Left forelimb (tissue), 1 donor: ENCODE measurements around the gene TBC1D10B.
A peak's percentile ranks its signal among the peaks of the same experiment; 100 is the strongest.
"Not testable (repeated sequence)": the region's sequence is repeated elsewhere in the genome, so short reads cannot be mapped to it uniquely, and the experiment has no call there.

Source experiments
- DNase-seq: peaks from one replicate; pipeline ENCODE4 v3.0.0-alpha.2; 2018; ENCODE audit warnings: low spot score

TBC1D10B gene

DNA sequence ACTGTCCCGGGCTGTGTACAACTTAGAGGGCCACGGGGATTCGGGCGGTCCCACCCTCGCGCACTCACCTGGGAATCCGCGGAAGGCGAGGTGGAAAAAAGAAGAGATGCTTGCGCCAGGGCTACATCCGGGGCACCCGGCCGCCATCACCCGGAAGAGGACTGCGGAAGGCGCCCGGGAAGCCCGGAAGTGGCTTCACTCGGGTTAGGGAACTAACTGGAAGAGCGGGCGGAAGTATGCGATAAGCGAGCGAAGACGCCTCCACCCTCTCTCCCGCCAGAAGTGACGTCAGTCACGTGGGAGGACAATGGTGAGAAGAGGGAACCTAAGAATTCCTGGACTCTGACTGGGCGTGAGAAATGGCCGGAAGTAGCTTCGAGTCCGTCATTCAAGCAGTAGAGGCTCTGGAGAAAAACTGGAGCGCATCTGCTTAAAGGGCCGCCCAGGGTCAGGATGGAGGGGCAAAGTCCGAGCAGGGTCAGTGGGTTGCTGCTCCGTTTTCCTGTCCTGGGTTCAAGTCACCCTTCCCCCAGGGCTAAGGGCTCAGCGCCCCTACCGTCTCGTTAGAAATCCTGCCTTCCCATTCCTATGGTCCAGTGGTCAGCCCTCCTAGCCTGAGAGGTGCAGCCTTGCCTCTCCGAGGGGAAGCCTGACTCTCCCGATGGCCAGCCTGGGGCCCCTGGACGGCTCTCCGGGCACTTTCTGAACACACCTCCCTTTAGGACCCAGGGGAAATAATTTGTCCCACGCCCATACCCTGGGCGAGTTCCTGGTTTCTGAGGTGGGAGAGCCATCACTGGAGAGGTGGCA, 14.9 kb downstream of the TBC1D10B start, which contains the start of gene CD2BP2:
CD2BP2 (minus strand) TSS at position 165 of the 810 bp plus-strand sequence. CDS start 627 bp downstream, outside the sequence.
- peak; percentile 95 for DNase-seq

DNA sequence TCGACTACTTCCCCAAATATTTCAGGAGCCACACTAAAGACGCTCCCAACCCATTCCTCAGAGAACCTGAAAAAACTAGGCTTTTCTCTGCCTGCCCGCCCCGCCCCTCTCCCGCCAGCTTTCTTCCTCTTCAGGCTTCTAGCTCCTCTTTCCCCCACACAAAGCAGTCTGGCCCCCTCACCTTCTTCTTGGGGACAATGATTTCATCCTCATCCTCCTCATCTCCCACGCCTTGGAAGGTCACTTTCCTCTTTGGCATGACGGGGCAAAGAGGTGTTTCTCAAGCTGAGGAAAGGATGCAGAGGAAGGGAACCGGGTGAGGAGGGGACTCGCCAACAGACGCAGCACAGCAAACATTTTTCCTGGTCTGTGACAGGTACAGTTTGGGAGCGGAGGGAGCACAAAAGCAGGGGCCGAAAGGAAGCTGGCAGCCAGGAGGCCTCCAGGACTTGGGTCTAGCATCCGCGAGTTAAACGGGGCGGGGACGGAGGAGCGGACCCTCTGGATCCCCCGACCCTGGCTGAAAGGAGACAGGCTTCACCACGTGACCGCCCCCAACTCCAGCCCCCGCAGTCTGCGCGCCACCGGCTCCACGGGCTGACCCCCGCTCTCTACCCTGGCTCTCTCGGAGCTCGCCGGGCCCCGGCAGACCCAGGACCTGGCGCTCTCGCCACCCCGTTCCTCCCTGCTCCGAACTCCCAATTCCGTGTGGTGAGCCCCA, 15.7 kb downstream of the TBC1D10B start:
- DNase-seq = no peak

DNA sequence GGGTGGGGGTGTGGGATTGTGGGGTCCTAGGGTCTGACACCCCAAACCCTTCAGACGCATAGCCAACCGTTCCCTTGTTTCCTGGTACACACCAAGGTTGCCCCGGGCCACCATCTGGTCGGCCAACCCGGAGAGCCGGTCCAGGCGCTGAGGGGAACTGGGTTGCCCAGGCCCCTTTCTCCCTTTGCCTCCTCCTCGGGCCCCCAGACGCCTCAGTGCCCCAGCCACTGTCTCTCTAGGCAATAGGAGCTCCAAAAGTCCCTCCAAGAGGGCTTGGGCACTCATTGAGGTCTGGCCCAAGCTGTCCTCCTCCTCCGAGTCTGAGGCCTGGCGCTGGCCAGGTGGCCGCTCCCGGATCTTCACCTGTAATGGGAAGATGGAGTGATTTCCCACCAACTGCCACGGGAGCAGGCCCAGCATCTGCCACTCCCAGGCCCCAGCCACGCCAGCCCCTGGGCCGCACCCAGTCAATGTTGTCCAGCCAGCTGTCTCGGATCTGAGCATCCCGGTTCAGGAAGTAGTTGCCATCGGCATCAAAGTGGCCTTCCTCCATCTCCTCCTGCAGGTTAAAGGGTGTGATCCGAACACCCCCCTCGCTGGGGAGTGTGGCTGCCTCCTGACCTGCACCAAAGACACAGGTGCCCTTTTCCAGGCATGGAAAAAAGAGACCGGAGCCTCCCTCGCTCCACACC, 16.7 kb downstream of the TBC1D10B start:
- DNase-seq = no peak

DNA sequence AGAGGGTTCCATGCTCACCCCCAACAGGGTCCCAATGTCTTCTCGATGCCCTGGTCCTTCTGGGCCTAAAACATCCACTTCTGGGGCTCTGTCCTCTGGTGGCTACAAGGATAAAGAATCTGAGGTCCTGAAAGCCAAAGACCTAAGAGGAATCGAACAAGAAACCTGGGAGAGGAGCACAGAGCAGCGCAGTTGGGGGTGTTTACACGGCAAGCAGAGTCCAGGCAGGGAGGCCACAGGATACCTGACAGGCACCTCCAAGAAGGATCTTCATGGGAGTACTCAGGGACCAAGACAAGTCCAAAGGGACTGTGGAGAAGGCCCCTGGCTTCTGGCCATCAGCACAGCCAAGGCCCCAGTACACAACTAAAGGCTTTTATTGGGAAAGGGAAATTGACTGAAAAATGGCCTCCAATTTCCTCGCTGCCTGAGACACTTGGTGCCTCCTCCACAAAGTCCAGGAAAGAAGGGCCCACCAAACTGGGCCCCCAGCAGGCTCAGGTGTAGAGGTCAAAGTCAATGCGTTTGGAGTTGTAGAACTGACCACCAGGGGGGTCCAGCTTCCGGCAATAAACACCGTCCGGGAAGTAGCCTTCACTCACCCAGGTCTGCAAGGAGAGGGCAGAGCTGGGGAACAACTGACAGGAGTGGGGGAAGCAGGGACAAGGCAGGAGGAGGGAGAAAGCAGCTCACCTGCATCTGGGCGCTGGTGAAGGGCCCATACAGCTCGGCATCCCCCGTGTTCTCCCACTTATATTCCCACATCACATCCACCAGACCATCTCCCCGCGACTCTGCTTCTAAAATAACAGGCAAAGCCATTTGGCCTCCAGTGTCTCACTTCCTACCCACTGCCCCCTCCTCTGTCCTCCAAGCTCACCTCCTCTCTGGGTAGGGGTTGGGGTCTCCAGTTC, 17.5 kb downstream of the TBC1D10B start:
- no peak for DNase-seq

DNA sequence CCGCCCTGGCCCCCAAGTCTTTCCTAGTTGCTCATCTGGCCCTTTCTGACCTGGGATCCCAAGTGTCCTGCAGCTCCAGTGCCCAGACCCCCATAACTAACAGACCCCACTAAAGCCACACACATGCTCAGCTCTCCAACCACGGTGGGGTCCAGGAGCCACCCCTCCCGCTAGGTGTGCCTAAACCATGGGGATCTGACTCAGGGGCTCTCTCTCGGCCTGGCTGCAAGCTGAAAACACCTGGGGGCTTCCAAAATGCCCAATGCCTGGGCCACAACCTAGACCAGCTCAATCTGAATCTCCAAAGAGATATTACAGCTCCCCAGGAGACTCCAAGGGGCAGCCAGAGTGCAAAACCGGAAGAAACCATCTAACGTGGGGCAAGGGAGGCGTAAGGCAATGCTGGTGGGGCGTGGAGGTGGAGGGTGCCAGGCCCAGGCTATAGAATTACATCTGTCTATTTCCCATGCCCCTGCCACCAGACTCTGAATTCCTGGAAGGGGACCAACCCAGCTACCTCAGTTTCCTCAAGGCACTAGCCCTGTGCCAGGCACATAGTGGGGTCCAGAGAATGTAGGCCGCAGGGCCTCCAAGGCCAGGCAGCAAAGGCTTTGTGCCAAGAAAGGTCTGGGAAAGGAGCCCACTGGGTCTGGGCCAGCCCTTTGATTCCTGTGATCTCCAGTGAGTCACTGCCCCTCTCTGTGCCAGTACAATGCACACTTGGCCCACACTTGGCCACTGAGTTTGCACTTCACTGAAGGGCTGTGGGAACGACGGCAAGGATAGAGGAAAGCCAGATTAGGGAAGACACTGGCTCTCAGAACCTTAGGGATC, 18.5 kb downstream of the TBC1D10B start:
- no peak for DNase-seq

DNA sequence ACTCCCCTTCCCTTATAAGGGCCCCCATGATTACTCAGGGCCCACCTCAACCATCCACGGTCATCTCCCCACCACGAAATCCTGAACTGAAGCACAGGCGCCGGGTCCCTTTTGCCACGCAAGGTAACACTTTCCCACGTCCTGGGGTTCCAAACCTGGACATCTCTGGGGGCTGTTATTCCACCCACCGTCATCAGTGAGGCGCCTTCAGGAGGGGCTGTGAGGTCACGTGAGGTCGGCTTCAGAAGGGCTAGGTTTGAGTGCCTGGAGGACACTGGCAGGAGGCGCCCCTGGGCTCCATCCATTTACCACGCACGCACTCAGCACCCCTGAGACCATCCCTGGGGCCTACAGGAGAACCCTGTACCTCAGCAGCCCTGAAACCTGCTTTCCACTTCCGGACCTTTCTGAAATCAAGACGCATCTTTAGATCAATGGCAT, 19.3 kb downstream of the TBC1D10B start:
- no peak for DNase-seq

DNA sequence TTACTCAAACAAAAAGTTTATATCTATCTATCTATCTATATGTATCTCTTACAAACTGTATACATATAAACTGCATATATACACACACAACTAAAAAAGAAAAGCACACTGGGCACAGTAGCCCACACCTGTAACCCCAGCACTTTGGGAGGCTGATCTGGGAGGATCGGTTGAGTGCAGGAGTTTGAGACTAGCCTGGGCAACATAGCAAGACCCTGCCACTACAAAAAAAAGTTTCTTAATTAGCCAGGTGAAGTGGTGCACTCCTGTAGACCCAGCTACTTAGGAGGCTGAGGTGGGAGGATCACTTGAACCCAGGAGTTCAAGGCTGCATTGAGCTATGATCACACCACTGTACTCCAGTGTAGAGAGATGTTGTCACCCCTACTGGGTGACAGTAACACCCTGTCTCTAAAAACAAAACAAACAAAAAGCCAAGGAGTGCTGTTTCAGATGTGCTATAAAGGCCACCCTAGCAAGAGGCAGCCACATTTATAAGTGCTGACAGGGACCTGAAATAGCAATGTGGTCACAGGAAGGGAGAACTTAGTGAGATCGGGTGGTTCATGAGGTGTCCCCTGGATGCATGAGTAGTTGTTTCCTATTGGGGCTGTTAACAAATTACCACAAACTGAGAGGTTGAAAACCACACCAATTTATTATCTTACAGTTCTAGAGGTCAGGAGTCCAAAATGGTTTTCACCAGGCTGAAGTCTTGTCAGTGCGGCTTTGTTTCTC, 20.0 kb downstream of the TBC1D10B start:
- DNase-seq = no peak

DNA sequence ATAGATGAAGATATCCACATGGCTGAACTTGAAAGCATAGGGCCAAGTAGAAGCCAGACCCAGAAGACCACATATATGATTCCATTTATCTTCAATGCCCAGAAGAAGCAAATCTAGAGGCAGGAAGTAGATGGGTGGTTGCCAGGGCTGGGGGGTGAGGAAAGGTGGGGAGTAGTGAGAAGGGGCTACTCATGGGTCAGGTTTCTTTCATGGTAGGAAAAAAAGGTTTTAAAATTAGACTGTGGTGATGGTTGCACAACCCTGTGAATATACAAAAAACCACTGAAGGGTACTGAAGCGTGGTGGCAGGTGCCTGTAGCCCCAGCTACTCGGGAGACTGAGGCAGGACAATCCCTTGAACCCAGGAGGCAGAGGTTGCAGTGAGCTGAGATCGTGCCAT, 20.6 kb downstream of the TBC1D10B start:
- DNase-seq = no peak

DNA sequence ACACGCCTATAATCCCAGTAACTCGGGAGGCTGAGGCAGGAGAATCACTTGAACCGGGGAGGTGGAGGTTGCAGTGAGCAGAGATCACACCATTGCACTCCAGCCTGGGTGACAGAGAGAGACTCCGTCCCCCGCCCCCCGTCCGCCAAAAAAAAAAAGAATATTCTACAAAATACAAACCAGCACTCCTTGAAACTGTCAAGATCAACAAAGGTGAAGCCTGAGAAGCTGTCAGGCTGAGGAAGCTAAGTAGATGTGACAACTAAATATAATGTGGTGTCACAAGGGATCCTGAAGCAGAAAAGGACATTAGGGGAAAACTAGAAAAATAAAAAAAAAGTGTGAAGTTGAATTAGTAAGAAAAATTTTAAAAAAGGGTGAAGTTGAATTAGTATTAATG, 21.4 kb downstream of the TBC1D10B start:
- no peak for DNase-seq

DNA sequence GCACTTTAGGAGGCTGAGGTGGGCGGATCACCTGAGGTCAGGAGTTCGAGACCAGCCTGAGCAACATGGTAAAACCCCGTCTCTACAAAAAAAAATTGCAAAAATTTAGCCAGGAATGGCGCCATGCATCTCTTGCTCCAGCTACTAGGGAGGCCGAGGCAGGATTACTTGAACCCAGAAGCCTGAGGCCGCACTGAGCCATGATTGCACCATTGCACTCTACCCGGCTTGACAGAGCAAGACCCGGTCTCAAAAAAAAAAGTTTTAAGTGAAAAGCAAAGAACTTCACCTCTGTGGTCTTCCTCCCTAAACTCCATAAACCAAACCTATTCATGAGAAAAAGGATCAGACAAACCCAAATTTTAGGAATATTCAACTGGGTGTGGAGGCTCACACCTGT, 22.2 kb downstream of the TBC1D10B start:
- DNase-seq = no peak

DNA sequence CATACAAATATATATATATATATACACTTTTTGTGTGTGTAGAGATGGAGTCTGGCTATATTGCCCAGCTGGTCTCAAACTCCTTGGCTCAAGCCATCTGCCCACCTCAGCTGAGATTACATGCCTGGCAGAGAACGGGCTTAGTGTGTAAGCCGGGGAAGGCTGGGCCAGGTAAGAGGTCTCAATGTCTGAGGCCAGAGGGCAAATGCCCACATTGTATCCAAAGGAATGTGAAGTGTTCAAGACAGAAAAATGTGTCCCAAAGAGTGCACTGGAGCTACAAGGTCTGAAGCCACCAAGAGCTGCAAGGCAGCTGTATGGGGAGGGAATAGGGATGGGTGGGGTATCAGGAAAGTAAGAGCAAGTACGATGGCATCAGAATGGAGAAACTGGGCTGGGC, 24.0 kb downstream of the TBC1D10B start:
- DNase-seq = no peak

DNA sequence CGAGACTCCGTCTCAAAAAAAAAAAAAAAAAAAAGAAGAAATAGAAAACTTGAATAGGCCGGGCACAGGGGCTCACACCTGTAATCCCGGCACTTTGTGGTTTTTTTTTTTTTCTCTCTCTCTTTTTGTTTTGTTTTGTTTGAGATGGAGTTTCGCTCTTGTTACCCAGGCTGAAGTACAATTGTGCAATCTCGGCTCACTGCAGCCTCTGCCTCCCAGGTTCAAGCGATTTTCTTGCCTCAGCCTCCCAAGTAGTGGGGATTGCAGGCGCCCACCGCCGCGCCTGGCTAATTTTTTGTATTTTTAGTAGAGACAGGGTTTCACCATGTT, 26.8 kb downstream of the TBC1D10B start:
- DNase-seq = not testable (repeated sequence)

DNA sequence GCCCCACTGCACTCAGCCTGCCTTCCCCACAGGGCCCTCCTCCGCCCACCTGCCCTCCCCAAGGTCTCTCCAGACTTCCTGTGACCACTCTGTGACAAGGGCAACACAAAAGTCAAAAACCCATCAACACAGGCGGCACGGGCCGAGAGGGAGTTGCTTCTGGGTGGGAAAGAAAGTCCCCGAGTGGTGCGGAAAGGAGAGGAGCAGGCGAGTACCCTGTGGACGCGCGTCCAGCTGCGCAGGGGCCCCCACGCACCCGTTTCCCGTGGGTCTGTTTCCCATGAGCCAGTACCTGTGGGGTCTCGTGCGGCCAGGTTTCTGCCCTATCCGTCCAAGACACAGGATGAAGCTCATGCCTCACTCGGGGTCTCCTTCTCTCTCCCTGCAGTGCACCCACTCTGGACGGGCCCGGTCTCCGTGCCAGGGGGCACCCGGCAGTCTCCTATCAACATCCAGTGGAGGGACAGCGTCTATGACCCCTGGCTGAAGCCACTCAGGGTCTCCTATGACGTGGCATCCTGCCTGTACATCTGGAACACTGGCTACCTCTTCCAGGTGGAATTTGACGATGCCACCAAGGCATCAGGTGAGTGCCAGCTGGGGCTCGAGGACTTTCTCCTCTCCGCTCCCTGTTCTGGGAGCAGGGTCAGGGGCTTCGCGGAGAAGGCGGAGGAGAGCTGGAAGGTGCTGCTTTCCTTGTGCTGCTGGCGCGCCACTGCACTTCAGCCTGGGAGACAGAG, 27.4 kb downstream of the TBC1D10B start:
- no peak for DNase-seq

DNA sequence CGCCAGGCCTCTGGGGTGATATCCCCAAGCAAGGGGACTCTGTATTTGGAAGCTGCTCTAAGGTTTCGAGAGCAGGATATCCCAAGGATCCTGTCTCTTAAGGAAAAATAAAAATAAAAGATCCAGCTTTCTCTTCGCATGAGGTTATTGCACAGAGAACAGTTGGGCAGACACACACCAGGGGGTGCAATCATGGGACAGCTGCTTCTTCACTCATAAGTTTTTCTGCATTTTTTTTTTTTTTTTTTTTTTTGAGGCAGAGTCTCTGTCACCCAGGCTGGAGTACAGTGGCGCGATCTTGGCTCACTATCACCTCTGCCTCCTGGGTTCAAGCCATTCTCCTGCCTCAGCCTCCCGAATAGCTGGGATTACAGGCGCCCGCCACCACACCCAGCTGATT, 28.3 kb downstream of the TBC1D10B start:
- DNase-seq = not testable (repeated sequence)

DNA sequence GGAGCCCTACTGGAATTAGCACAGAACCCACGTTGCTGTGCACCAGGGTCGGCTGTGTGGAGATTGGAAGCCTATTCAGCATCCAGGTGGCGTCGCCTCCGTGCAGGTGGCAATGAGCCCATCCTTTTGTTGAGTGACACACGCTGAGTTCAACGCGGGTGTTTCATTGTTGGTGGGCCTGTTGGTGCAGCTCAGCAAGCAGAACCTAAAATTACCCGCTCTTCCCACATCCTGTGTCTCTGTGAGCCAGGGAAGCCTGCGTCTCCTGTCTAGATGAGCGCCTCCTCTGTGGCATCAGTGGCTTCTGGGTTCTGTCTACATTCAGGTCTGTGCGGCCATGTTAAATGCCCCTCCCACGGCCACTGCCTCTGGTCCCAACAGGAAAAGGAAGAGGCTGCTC, 29.7 kb downstream of the TBC1D10B start:
- no peak for DNase-seq

DNA sequence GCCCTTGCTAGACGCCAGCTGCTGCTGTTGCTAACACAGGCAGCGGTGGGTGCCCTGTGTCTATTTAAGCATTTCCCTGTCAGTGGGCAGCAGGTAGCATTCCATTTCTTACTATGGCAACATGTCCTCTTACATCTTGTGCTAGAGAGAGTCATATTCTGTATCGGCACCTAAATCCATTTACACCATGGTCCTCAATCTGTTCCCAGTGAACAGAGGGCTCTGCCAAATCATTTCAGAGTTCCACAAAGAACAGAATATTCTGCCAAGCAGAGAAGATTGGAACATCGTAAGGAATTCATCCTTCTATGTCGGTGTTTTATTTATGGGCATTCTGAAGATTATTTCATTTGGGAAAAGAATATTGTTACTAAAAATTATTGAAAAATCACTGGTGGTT, 31.6 kb downstream of the TBC1D10B start:
- not testable (repeated sequence) for DNase-seq

DNA sequence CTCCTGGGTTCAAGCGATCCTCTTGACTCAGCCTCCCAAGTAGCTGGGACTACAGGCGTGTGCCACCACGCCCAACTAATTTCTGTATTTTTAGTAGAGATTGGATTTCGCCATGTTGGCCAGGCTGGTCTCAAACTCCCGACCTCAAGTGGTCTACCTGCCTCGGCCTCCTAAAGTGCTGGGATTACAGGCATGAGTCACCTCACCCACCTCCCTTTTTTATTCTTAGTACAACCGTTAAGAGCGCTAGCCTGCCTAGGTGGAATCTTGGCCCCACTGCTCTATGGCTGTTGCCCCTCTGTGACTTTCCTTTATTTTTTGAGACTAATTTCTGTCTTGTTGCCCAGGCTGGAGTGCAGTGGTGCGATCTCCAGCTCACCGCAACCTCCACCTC, 32.3 kb downstream of the TBC1D10B start:
- DNase-seq = not testable (repeated sequence)

DNA sequence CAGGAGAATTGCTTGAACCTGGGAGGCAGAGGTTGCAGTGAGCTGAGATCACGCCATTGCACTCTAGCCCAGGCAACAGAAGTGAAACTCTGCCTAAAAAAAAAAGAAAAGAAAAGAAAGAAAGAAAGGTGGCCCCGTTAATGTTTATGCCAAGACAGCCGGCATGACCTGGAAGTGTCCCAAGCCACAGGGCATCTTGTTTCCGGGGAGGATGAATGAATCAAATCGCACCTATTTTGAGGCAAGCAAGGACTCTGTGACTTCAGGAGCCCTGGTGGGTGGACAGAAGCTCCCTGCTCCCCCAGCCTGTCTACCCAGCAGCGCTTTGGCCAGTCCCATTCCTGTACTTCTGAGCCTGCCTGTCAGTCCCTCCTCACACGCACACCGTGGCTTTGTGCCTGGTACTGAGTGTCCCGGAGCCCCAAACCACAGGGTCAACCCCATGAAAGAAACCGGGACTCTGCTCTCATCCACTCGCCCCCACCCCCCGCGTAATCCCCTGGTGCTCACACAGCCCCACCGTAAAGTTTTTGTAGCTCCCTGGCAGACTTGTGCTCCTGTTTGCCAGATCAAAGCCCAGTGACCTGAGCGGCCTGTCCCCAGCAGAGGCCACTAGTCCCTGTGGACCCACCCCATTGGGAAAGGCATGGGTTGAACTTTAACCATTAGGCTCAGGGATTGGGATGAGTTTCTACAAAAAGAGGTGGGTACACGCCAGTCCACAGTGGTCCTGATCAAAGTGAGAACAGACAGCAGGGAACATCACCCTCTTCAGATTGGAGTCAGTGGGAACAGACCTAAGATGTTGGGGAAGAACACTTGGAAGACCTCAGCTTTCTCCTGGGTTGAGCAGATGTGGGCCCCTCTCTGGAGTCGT, 34.5 kb downstream of the TBC1D10B start:
- no peak for DNase-seq
